GM19193 (cell line): ENCODE data around the gene CTXN3.

Source experiments
- POLR2A ChIP-seq: IDR thresholded peaks from 4 replicates; pipeline ENCODE4 v1.6.1; 2011; ENCODE audit not compliant: insufficient read depth, insufficient read length; ENCODE audit errors: extremely low read depth

CTXN3 gene

GRCh38 chr5:127649018-127649439 lies at the start of gene CTXN3:
TSS of gene CTXN3 (plus strand) at chr5:127649082. CDS start at chr5:127657522, 8,440 bp downstream.
- no peak for TF ChIP-seq POLR2A

DNA sequence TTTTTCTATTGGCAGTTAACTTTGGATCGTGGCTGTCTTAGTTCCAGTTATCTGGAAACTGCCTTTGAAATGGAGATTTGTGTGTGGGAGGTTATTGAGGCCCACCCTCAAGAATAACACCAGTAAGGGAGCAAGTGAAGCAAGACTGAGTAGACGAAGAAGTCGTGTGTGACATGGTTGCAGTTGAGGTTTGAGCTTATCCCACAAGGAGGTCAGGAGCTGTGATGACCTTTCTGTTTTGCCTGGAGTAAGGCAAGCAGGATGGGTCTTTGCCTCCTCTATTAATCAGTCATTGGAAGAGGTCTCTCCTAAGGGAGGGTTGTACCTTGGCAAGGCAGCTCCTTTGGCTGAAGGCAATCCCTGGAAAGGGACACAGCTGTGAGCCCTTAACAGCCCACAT lies 49.6 kb upstream of the CTXN3 start:
- TF ChIP-seq POLR2A, result no peak

DNA sequence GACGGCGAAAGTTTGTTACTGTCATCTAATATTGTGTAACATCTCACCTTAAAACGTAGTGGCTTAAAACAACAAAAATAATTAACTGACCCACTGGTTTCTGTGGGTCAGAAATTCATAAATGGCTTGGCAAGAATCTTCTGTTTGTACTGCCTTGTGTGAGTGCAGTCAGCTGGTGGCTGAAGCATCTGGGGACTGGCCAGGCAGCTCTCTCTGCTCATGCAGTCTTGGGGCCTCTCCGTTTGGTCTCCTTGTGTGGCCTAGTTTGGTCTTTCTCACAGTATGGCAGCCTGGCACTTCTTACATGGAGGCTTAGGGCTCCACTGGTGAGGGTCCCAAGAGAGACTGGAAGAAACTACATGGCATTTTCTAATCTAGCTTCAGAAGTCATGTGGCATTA lies 49.0 kb upstream of the CTXN3 start:
- TF ChIP-seq POLR2A, result no peak

DNA sequence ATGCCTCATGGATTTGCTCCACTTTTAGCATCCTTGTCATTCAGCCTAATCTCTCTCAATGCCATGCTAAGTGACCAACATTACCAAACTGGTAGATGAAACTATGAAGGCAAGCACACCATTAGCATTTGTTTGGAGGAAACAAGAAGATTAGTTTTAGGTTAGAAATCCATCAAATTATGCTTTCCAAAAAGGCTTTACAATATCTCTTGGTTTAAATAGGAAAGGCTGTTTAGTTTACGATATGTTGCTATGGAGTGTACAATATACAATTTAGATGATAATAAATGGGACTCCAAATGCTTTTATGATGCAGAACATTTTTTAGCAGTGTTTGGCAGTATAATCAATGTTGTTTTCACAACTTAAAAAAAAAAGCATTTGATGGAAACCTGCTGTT lies 47.8 kb upstream of the CTXN3 start:
- TF ChIP-seq POLR2A, result no peak

GRCh38 chr5:127601601-127602000 lies 47.3 kb upstream of the CTXN3 start:
- TF ChIP-seq POLR2A, result no peak

- no peak for TF ChIP-seq POLR2A
Observed at GRCh38 chr5:127602481-127602880, 46.4 kb upstream of the CTXN3 start.

DNA sequence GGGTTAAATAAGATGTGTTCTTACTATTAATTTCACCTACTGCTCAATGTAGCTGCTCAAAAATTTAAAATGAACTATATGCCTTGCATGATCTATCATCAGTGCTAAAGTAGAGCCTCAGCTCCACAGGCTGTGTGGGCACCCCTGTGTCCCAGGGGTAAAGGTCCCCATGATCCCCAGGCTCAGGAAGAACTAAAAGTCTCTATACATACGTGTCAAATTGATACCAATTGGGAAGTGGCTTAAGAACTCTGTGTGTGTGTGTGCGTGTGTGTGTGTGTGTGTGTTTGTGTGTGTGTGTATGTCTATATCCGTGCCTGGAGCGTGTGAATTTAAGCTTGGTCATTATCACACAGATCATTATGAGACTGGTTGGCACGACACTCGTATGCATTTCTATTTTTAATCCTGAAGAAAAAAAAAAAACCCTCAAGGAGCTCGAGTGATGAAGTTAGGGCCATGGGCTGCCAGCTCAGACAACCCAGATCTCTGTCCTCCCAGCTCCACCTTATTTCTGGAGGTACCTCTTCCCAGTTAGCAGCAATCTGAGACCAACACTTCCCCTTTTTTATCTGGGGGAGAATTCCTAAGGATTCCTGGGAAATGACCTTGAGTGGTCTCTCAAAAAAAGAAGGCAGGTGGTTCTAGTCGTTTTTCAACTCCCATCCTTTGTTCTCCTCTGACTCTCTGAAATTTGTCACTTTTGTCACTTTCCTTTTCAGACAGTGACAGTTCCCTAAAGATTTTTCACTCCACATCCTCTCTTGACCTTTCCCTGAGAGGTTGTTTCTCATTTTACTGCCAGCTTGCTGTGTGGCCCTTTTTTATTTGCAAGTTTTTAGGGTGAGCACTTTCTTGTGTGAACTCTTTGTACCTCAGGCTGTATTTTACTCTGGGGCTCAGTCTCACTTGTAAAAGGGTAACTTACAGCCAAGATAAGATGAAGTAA lies 45.7 kb upstream of the CTXN3 start:
- no peak for TF ChIP-seq POLR2A

DNA sequence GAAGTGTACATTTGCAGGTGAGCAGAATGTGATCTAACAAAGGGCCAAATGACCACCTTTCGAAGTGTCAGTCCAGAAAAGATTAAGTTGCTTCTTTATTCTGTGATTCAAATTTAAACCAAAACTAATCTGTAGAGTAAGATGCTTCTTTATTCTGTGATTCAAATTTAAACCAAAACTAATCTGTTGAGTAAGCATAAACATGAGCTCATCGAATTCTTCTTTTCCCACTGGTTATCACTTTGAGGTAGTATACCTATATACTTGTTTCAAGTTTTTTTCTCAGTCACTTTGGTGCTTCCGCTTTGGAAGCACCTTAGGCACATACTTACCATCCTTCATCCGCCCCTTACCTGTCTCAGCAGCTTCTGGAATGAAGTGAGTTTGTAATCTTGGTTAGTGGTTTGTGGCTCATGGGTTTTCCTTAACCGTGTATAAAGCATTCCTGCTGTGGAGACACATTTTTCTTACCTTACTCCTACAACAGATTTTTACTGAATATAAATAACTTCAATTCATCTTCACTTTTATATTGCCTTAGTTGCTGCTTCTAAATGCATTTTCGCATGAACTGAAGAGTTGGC lies 40.7 kb upstream of the CTXN3 start:
- TF ChIP-seq POLR2A, result no peak

DNA sequence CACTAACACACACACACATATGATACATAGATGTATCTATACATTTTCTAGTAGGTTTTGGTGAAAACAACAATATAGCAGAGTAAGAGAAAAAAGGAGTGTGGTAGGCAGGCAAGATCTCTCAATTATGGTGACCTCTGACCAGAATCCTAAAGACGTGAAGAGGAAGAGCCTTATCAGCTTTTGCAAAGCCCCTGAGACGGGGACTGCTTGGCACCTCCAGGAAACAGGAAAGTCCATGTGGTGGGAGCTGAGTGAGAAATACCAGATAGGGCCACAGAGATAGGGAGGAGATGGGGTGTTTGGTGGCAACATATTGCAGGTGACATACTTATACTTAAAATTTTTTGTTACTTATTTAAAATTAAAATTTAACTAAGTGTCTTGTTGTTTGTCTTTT lies 39.9 kb upstream of the CTXN3 start:
- no peak for TF ChIP-seq POLR2A

GRCh38 chr5:127609957-127610356 lies 38.9 kb upstream of the CTXN3 start:
- TF ChIP-seq POLR2A, result no peak

- no peak for TF ChIP-seq POLR2A
Observed at GRCh38 chr5:127612441-127613141, 36.3 kb upstream of the CTXN3 start.

DNA sequence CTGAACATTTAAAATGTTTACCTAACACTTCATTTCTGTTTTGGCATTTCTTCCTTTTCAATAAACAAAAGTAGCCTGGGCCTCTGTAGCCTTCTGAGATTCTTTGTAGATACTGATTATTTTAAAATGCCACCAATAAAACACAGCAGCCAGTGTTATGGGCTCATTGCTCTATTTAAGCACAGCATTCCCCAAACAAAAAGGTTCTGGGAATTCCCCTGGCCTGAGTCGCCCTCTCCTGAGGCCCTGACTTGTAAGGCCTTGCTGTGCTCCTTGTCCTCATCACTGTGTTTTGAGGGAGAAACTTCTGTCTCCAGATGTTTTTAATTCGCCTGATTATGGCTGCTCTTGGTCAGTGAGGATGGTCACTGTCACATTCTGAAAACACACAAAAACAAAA lies 33.0 kb upstream of the CTXN3 start:
- TF ChIP-seq POLR2A, result no peak

DNA sequence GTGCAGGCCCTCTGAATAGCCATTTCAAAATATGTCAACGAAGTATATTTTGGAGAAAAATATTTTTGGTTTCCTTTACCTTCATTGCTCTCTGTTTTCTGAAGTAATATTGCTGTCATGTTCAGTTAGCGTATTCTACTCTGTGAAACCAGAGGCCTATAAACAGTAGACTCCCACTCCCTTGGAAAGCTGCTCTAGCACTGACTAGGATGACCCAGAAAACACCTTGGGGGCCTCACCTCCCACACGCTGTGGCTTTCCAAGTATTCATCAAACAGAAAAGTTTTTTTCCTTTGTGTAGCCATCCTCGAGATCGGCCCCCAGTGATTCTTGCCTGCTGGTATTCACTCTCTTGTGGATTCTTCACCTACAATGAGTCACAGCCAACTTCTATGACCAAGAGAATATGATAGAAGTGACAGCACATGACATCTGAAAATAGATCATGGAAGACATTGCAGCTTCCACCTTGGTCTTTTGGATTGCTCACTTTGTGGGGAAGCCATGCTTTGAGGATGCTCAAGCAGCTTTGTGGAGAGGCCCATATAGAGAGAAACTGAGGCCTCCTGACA lies 28.9 kb upstream of the CTXN3 start:
- TF ChIP-seq POLR2A, result no peak

DNA sequence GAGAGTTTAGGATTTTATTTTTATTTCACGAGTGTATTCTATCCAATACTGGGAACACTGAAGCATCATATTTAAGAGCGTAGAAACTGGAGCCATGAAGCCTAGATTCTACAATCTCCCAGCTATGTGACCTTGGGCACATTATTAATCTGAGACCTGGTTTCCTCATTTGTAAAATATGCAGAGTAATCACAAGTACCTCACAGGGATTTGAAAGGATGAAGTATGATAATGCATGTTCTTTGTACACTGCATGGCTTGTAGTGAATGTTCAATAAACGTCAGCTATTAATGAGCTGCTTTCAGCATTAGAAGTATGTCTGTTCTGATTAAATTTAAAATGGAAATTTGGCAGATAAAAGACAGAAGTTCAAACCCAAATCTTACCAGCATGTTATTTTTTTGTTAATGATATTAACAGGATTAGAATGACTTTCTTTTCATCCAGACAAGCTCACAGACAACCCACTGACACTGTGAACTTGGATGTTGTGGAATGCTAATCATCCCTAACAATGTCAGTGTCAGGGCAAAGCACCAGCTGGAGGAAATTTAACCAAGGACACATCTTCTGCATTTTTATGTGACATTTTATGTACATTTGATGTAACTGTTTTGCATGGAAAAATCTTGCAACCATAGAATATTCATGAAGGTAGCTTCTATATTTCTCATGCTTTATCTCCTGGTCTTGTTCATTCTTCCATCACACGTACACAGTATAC lies 27.1 kb upstream of the CTXN3 start:
- TF ChIP-seq POLR2A, result no peak
